ENCODE data around the gene CNTLN. TPM values are rescaled to one million over a fixed set of nuclear protein-coding genes. Genes with fewer than 3 reads are reported as not detected.

The CNTLN gene
- total RNA-seq, 4 donors from 2014 or later: 3.0 to 7.6 (median 3.7) TPM

- no peaks in the 10 kb centered on the region for H3K27me3 ChIP-seq
- no peak overlapping the region for H3K4me3 ChIP-seq
- no peaks in the 10 kb centered on the region for H3K4me1 ChIP-seq
- TF ChIP-seq CTCF (IDR thresholded peaks at IDR 0.05) (no peak), POLR2A (IDR thresholded peaks at IDR 0.05) (no peak), POLR2AphosphoS5 (IDR thresholded peaks at IDR 0.05) (no peak), EP300 (IDR thresholded peaks at IDR 0.05) (no peak)
- DNase-seq (ENCODE audit: low spot score in 2 of 2): no peak
- no peak overlapping the region for H3K27ac ChIP-seq
- H3K36me3 ChIP-seq: no peaks in the 10 kb centered on the region
- H3K9me3 ChIP-seq: no peaks in the 10 kb centered on the region
These were observed 346.7 kb downstream of the CNTLN start for GRCh38 chr9:17481565-17481964.

DNA sequence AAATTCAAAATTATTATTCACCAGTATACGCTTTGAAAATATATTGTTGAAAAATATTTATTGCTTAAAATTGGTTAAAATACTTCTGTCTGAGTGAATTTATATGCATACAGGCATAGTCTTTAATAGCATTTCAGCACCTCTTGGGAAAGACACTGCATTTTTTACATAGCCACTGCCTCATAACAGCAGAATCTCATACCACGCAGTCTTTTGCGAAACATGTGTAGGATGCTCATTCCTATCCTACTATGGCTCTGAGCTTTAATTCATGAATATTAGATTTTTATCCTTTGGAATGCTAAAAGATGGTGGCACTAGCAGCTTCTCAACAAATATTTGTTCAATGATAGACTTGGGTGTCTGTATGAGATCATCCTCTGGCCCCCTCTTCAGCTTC, 350.1 kb downstream of the CNTLN start:
- 98% methylated on average over 3 of the region's 3 CpGs for WGBS
- H3K36me3 ChIP-seq: no peaks in the 10 kb centered on the region
- no peak for DNase-seq (ENCODE audit: low spot score in 2 of 2)
- no peak overlapping the region for H3K27ac ChIP-seq
- H3K27me3 ChIP-seq: no peaks in the 10 kb centered on the region
- H3K4me3 ChIP-seq: no peak overlapping the region
- no peaks in the 10 kb centered on the region for H3K9me3 ChIP-seq
- TF ChIP-seq POLR2A (IDR thresholded peaks at IDR 0.05) (no peak), EP300 (IDR thresholded peaks at IDR 0.05) (no peak), POLR2AphosphoS5 (IDR thresholded peaks at IDR 0.05) (no peak), CTCF (IDR thresholded peaks at IDR 0.05) (no peak)
- H3K4me1 ChIP-seq: no peaks in the 10 kb centered on the region

- H3K27ac ChIP-seq: no peak overlapping the region
- 83% methylated on average over 1 of the region's 1 CpG for WGBS
- H3K4me3 ChIP-seq: no peak overlapping the region
- no peaks in the 10 kb centered on the region for H3K9me3 ChIP-seq
- no peaks in the 10 kb centered on the region for H3K27me3 ChIP-seq
- no peak for DNase-seq (ENCODE audit: low spot score in 2 of 2)
- no peaks in the 10 kb centered on the region for H3K4me1 ChIP-seq
- no peaks in the 10 kb centered on the region for H3K36me3 ChIP-seq
- TF ChIP-seq POLR2AphosphoS5 (IDR thresholded peaks at IDR 0.05): no peak
- no peak for TF ChIP-seq EP300 (IDR thresholded peaks at IDR 0.05)
- no peak for TF ChIP-seq CTCF (IDR thresholded peaks at IDR 0.05)
- no peak for TF ChIP-seq POLR2A (IDR thresholded peaks at IDR 0.05)
These were observed 351.6 kb downstream of the CNTLN start for GRCh38 chr9:17486396-17486795.

GRCh38 chr9:17487467-17487866, 352.6 kb downstream of the CNTLN start:
- no peaks in the 10 kb centered on the region for H3K9me3 ChIP-seq
- WGBS: 76% methylated on average over 6 of the region's 6 CpGs
- no peaks in the 10 kb centered on the region for H3K36me3 ChIP-seq
- H3K4me1 ChIP-seq: no peaks in the 10 kb centered on the region
- no peak for DNase-seq (ENCODE audit: low spot score in 2 of 2)
- no peak overlapping the region for H3K4me3 ChIP-seq
- no peaks in the 10 kb centered on the region for H3K27me3 ChIP-seq
- TF ChIP-seq POLR2AphosphoS5 (IDR thresholded peaks at IDR 0.05) (no peak), POLR2A (IDR thresholded peaks at IDR 0.05) (no peak), CTCF (IDR thresholded peaks at IDR 0.05) (no peak), EP300 (IDR thresholded peaks at IDR 0.05) (no peak)
- H3K27ac ChIP-seq: no peak overlapping the region

- no peak overlapping the region for H3K27ac ChIP-seq
- no peaks in the 10 kb centered on the region for H3K4me1 ChIP-seq
- WGBS: 95% methylated on average over 2 of the region's 2 CpGs
- H3K9me3 ChIP-seq: no peaks in the 10 kb centered on the region
- no peak overlapping the region for H3K4me3 ChIP-seq
- TF ChIP-seq EP300 (IDR thresholded peaks at IDR 0.05) (no peak), CTCF (IDR thresholded peaks at IDR 0.05) (no peak), POLR2A (IDR thresholded peaks at IDR 0.05) (no peak), POLR2AphosphoS5 (IDR thresholded peaks at IDR 0.05) (no peak)
- H3K36me3 ChIP-seq: no peaks in the 10 kb centered on the region
- DNase-seq (ENCODE audit: low spot score in 2 of 2): no peak
- no peaks in the 10 kb centered on the region for H3K27me3 ChIP-seq
These were observed 353.8 kb downstream of the CNTLN start for GRCh38 chr9:17488662-17489061.

Data from suprapubic skin (tissue), 4 donors.